ENCODE measurements around the gene CYP2A6. TPM values are rescaled to one million over a fixed set of nuclear protein-coding genes. Genes with fewer than 3 reads are reported as not detected.
"Not testable (repeated sequence)": the region's sequence is repeated elsewhere in the genome, so short reads cannot be mapped to it uniquely, and the experiment has no call there.

CYP2A6 gene
- total and polyA plus RNA-seq, 3 experiments from 2014 or later, result not detected

DNA sequence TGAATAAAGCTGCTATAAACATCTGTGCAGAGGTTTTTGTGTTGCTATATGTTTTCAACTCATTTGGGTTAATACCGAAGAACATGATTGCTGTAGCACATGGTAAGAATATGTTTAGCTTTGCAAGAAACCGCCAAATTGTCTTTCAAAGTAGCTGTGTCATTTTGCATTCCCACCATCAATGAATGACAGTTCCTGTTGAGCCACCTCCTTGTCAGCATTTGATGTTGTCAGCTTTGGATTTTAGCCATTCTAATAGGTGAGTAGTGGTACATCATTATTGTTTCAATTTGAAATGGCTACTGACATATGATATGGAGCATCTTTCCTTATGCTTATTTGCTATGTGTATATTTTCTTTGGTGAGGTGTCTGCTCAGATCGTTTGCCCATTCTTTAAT is 8.2 kb downstream of the CYP2A6 start:
- H3K36me3 Mint-ChIP-seq; H3K4me3 ChIP-seq (ENCODE audit: low read length); H3K36me3 ChIP-seq (ENCODE audit: insufficient read depth, low read length); H3K27me3 ChIP-seq (ENCODE audit: insufficient read depth, low read length, poor library complexity, severe bottlenecking); H3K9me3 ChIP-seq (ENCODE audit: low read length); H3K9me3 Mint-ChIP-seq; H3K4me3 Mint-ChIP-seq; H3K27me3 Mint-ChIP-seq; DNase-seq; CTCF ChIA-PET; H3K27ac ChIP-seq (ENCODE audit: low read depth, low read length); POLR2A ChIA-PET: not testable (repeated sequence)
- peaks cover 14 to 25% (median 20%) of the 10 kb centered on the region in 3 donors for H3K4me1 Mint-ChIP-seq
- H3K4me1 ChIP-seq (ENCODE audit: insufficient read depth, low read length), result peaks cover 12% of the 10 kb centered on the region
- H3K27ac Mint-ChIP-seq, result peak overlapping the region in 2 of 8 donors; percentile 23 to 29

- H3K36me3 Mint-ChIP-seq; H3K27ac Mint-ChIP-seq; H3K4me3 Mint-ChIP-seq; H3K9me3 Mint-ChIP-seq; CTCF ChIA-PET; H3K27me3 Mint-ChIP-seq; H3K9me3 ChIP-seq (ENCODE audit: low read length); H3K27ac ChIP-seq (ENCODE audit: low read depth, low read length); H3K4me3 ChIP-seq (ENCODE audit: low read length); H3K36me3 ChIP-seq (ENCODE audit: insufficient read depth, low read length); H3K27me3 ChIP-seq (ENCODE audit: insufficient read depth, low read length, poor library complexity, severe bottlenecking); DNase-seq; H3K4me1 ChIP-seq (ENCODE audit: insufficient read depth, low read length); POLR2A ChIA-PET: not testable (repeated sequence)
- peaks cover 7 to 12% (median 10%) of the 10 kb centered on the region in 3 donors for H3K4me1 Mint-ChIP-seq
Observed at GRCh38 chr19:40838477-40838876, 11.8 kb downstream of the CYP2A6 start.

DNA sequence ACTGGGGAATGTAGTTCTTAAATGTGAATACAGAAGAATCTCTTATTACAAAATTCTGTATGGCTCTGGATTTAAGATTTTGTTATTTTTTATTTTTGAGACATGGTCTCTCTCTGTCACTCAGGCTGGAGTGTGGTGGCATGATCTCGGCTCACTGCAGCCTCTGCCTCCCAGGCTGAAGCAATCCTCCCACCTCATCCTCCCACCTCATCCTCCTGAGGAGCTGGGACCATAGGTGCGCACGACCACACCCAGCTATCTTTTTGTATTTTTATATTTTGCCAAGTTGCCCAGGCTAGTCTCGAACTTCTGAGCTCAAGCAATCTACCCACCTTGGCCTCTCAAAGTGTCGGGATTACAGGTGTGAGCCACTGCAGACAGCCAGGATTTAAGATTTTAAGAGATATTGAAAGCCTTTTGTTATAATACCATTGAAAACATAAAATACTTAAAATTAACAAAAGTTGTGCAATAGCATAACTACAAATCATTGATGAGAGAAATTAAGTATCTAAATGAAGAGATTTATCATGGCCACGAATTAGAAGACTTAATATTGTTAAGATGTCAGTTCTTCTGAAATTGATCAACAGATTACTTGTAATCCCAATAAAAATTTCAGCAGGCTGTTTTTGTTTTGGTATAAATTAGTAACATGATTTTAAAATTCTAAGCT is 13.4 kb downstream of the CYP2A6 start:
- Histone ChIP-seq H3K27me3 (ENCODE audit: insufficient read depth, low read length, poor library complexity, severe bottlenecking) (no peaks in the 10 kb centered on the region), H3K9me3 (ENCODE audit: low read length) (no peaks in the 10 kb centered on the region), H3K4me3 (ENCODE audit: low read length) (no peak overlapping the region), H3K36me3 (ENCODE audit: insufficient read depth, low read length) (no peaks in the 10 kb centered on the region), H3K4me1 (ENCODE audit: insufficient read depth, low read length) (no peaks in the 10 kb centered on the region), H3K27ac (ENCODE audit: low read depth, low read length) (no peak overlapping the region)
- CTCF ChIA-PET, result no interaction called here
- H3K36me3 Mint-ChIP-seq, result no peaks in the 10 kb centered on the region
- no peak overlapping the region for H3K4me3 Mint-ChIP-seq
- DNase-seq, result no peak
- peaks cover 4 to 16% (median 12%) of the 10 kb centered on the region in 3 donors for H3K4me1 Mint-ChIP-seq
- peaks cover 0 to 9% of the 10 kb centered on the region in 2 donors for H3K27me3 Mint-ChIP-seq
- H3K9me3 Mint-ChIP-seq, result no peaks in the 10 kb centered on the region
- no peak overlapping the region for H3K27ac Mint-ChIP-seq
- POLR2A ChIA-PET, result no interaction called here

GRCh38 chr19:40833728-40834533 is 16.3 kb downstream of the CYP2A6 start:
- H3K36me3 ChIP-seq (ENCODE audit: insufficient read depth, low read length); H3K27me3 ChIP-seq (ENCODE audit: insufficient read depth, low read length, poor library complexity, severe bottlenecking); CTCF ChIA-PET; H3K27me3 Mint-ChIP-seq; POLR2A ChIA-PET; H3K4me1 ChIP-seq (ENCODE audit: insufficient read depth, low read length); DNase-seq; H3K4me3 ChIP-seq (ENCODE audit: low read length); H3K9me3 Mint-ChIP-seq; H3K36me3 Mint-ChIP-seq; H3K9me3 ChIP-seq (ENCODE audit: low read length): not testable (repeated sequence)
- peak overlapping the region; percentile 54 for H3K27ac ChIP-seq (ENCODE audit: low read depth, low read length)
- H3K27ac Mint-ChIP-seq, result peak overlapping the region in 6 of 8 donors; percentile 3 to 88 (median 68)
- H3K4me1 Mint-ChIP-seq, result peaks cover 4 to 16% (median 13%) of the 10 kb centered on the region in 3 donors
- peak overlapping the region in 2 of 7 donors; percentile 1 to 32 for H3K4me3 Mint-ChIP-seq

GRCh38 chr19:40832431-40832790 is 17.8 kb downstream of the CYP2A6 start:
- Mint-ChIP-seq H3K27ac (peak overlapping the region in 6 of 8 donors; percentile 9 to 87 (median 56)), H3K4me1 (peaks cover 8 to 23% (median 18%) of the 10 kb centered on the region in 3 donors)
- H3K4me3 ChIP-seq (ENCODE audit: low read length); H3K4me3 Mint-ChIP-seq; DNase-seq; CTCF ChIA-PET; H3K9me3 ChIP-seq (ENCODE audit: low read length); H3K4me1 ChIP-seq (ENCODE audit: insufficient read depth, low read length); H3K36me3 ChIP-seq (ENCODE audit: insufficient read depth, low read length); H3K27me3 ChIP-seq (ENCODE audit: insufficient read depth, low read length, poor library complexity, severe bottlenecking); H3K36me3 Mint-ChIP-seq; POLR2A ChIA-PET; H3K9me3 Mint-ChIP-seq; H3K27me3 Mint-ChIP-seq: not testable (repeated sequence)
- peak overlapping the region; percentile 31 for H3K27ac ChIP-seq (ENCODE audit: low read depth, low read length)

- Histone ChIP-seq H3K4me1 (ENCODE audit: insufficient read depth, low read length) (peaks cover 8% of the 10 kb centered on the region), H3K27ac (ENCODE audit: low read depth, low read length) (no peak overlapping the region), H3K27me3 (ENCODE audit: insufficient read depth, low read length, poor library complexity, severe bottlenecking) (no peaks in the 10 kb centered on the region), H3K9me3 (ENCODE audit: low read length) (no peaks in the 10 kb centered on the region), H3K4me3 (ENCODE audit: low read length) (no peak overlapping the region), H3K36me3 (ENCODE audit: insufficient read depth, low read length) (no peaks in the 10 kb centered on the region)
- peaks cover 15 to 30% (median 25%) of the 10 kb centered on the region in 3 donors for H3K4me1 Mint-ChIP-seq
- CTCF ChIA-PET, result no interaction called here
- DNase-seq, result no peak
- H3K36me3 Mint-ChIP-seq, result peaks cover 5 to 13% (median 5%) of the 10 kb centered on the region in 3 donors
- H3K27me3 Mint-ChIP-seq, result peaks cover 0 to 5% of the 10 kb centered on the region in 2 donors
- POLR2A ChIA-PET, result no interaction called here
- H3K4me3 Mint-ChIP-seq, result no peak overlapping the region
- H3K9me3 Mint-ChIP-seq, result no peaks in the 10 kb centered on the region
- peak overlapping the region in 6 of 8 donors; percentile 9 to 87 (median 48) for H3K27ac Mint-ChIP-seq
Observed at GRCh38 chr19:40831502-40832430, 18.5 kb downstream of the CYP2A6 start.

GRCh38 chr19:40830741-40831140 is 19.5 kb downstream of the CYP2A6 start:
- H3K27me3 Mint-ChIP-seq; H3K27me3 ChIP-seq (ENCODE audit: insufficient read depth, low read length, poor library complexity, severe bottlenecking); H3K36me3 ChIP-seq (ENCODE audit: insufficient read depth, low read length); CTCF ChIA-PET; H3K4me3 ChIP-seq (ENCODE audit: low read length); H3K4me3 Mint-ChIP-seq; DNase-seq; H3K27ac ChIP-seq (ENCODE audit: low read depth, low read length); H3K9me3 Mint-ChIP-seq; H3K9me3 ChIP-seq (ENCODE audit: low read length); POLR2A ChIA-PET: not testable (repeated sequence)
- H3K36me3 Mint-ChIP-seq, result peaks cover 5 to 15% (median 7%) of the 10 kb centered on the region in 3 donors
- peaks cover 21 to 38% (median 32%) of the 10 kb centered on the region in 3 donors for H3K4me1 Mint-ChIP-seq
- peaks cover 13% of the 10 kb centered on the region for H3K4me1 ChIP-seq (ENCODE audit: insufficient read depth, low read length)
- H3K27ac Mint-ChIP-seq, result peak overlapping the region in 4 of 8 donors; percentile 11 to 93 (median 48)

All from CD8-positive, alpha-beta memory T cell (primary cell).